ENCODE measurements around the gene MAPK11. TPM values are rescaled to one million over a fixed set of nuclear protein-coding genes. Genes with fewer than 3 reads are reported as not detected.

MAPK11 gene
- total and polyA plus RNA-seq, 8 donors, result 0.29 to 13.6 (median 8.9) TPM; not detected in 1

DNA sequence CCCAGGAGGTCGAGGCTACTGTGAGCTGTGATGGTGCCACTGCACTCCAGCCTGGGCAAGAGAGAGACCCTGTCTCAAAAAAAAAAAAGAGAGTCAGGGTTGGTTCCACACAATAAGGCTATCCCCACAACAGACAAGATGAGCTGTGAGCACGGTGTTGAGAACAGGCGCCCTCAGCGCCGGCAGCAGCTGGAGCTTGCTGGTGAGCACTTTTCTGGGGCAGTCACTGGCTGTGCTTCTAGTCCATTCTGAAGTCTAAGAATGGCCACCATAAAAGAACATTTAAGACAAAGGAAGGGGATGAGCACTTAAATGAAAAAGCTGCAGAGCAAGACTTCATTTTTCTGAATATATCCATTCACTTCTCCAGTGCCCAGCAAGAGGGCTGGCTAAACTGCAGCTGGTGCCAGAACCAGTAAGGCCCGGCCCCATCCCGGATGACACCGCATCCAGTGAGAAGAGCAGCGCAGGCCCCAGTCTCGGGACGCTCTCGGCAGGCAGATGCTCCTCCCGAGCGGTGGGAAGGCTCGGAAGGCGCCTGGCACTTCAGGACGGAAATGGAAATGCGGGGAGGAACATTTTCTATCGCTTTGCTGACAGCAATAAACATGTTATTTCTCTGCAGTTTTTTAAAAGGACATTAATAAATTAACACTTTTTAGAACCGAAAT, 37.6 kb downstream of the MAPK11 start:
- no peak for TF ChIP-seq POLR2AphosphoS5 (IDR thresholded peaks at IDR 0.05)
- TF ChIP-seq, protein P1, sequence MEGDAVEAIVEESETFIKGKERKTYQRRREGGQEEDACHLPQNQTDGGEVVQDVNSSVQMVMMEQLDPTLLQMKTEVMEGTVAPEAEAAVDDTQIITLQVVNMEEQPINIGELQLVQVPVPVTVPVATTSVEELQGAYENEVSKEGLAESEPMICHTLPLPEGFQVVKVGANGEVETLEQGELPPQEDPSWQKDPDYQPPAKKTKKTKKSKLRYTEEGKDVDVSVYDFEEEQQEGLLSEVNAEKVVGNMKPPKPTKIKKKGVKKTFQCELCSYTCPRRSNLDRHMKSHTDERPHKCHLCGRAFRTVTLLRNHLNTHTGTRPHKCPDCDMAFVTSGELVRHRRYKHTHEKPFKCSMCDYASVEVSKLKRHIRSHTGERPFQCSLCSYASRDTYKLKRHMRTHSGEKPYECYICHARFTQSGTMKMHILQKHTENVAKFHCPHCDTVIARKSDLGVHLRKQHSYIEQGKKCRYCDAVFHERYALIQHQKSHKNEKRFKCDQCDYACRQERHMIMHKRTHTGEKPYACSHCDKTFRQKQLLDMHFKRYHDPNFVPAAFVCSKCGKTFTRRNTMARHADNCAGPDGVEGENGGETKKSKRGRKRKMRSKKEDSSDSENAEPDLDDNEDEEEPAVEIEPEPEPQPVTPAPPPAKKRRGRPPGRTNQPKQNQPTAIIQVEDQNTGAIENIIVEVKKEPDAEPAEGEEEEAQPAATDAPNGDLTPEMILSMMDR (IDR thresholded peaks at IDR 0.05), result no peak
- TF ChIP-seq POLR2A (IDR thresholded peaks at IDR 0.05), result no peak
- no peak for TF ChIP-seq EP300 (IDR thresholded peaks at IDR 0.05)
- Histone ChIP-seq H3K4me3 (no peak overlapping the region), H3K36me3 (peaks cover 20 to 86% (median 76%) of the 10 kb centered on the region in 4 donors), H3K27me3 (no peaks in the 10 kb centered on the region), H3K4me1 (peaks cover 0 to 7% (median 0%) of the 10 kb centered on the region in 4 donors), H3K9me3 (no peaks in the 10 kb centered on the region), H3K27ac (no peak overlapping the region)
- no peak for DNase-seq
- intact Hi-C loops (cut with DNase I; ENCODE audit: low total_unique reads), result no loop called here
- WGBS, 5 donors, result 89 to 96% (median 94%) methylated on average over 20 of the region's 20 CpGs

DNA sequence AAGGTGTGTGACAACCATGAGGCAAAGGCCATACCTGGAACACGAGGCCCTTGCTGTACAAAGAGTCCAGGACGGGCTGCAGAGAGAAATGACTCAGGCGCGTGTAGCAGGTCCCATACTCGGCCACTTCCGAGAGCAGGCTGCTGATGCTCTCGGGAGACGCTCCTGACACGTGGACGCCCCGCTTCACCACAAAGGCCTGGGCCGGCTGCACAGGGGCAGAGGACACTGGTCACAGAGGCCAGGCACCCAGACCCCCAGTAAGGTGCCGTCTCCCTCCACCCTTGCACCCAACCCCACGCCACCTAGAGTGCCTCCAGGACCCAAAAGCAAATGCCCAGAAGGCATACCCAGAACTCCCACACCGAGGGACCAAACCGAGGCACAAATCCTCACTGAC, 40.8 kb downstream of the MAPK11 start:
- no peak overlapping the region for H3K4me3 ChIP-seq
- no peaks in the 10 kb centered on the region for H3K4me1 ChIP-seq
- no peak for DNase-seq
- H3K9me3 ChIP-seq, result no peaks in the 10 kb centered on the region
- no peak overlapping the region for H3K27ac ChIP-seq
- TF ChIP-seq EP300 (IDR thresholded peaks at IDR 0.05) (no peak), POLR2AphosphoS5 (IDR thresholded peaks at IDR 0.05) (no peak), POLR2A (IDR thresholded peaks at IDR 0.05) (no peak)
- TF ChIP-seq, protein P1 (IDR thresholded peaks at IDR 0.05), result no peak
- H3K36me3 ChIP-seq, result peaks cover 47 to 93% (median 88%) of the 10 kb centered on the region in 4 donors
- 87 to 96% (median 95%) methylated on average over 13 to 16 of the region's 16 CpGs for WGBS, 5 donors
- H3K27me3 ChIP-seq, result no peaks in the 10 kb centered on the region
- intact Hi-C loops (cut with DNase I; ENCODE audit: low total_unique reads), result no loop called here

DNA sequence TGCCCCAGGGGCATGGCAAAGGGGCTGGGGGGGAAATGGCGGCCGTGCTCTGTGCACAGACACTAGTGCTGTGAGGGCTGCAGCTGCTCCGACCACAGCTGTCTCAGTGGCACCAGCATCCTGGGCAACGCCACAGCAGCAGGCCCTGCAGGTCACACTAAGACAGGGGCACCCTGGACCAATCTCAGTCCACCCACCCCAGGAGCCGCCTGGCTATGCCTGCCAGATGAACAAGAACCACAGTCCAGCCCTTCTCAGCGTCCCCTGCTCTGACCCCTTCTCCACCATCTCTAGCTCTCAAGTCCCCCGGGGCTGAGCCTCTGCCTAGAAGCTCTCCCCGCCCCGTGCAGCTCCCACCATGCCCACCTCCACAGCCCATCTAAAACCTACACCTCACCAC, 41.8 kb downstream of the MAPK11 start:
- intact Hi-C loops (cut with DNase I; ENCODE audit: low total_unique reads), result no loop called here
- Histone ChIP-seq H3K36me3 (peaks cover 56 to 97% (median 95%) of the 10 kb centered on the region in 4 donors), H3K27me3 (no peaks in the 10 kb centered on the region), H3K27ac (no peak overlapping the region), H3K9me3 (no peaks in the 10 kb centered on the region), H3K4me1 (no peaks in the 10 kb centered on the region), H3K4me3 (no peak overlapping the region)
- WGBS, 5 donors, result 94 to 100% (median 98%) methylated on average over 4 to 9 of the region's 9 CpGs
- DNase-seq, result no peak
- TF ChIP-seq EP300 (IDR thresholded peaks at IDR 0.05) (no peak), POLR2A (IDR thresholded peaks at IDR 0.05) (no peak), POLR2AphosphoS5 (IDR thresholded peaks at IDR 0.05) (no peak)
- TF ChIP-seq, protein P1 (IDR thresholded peaks at IDR 0.05), result no peak

DNA sequence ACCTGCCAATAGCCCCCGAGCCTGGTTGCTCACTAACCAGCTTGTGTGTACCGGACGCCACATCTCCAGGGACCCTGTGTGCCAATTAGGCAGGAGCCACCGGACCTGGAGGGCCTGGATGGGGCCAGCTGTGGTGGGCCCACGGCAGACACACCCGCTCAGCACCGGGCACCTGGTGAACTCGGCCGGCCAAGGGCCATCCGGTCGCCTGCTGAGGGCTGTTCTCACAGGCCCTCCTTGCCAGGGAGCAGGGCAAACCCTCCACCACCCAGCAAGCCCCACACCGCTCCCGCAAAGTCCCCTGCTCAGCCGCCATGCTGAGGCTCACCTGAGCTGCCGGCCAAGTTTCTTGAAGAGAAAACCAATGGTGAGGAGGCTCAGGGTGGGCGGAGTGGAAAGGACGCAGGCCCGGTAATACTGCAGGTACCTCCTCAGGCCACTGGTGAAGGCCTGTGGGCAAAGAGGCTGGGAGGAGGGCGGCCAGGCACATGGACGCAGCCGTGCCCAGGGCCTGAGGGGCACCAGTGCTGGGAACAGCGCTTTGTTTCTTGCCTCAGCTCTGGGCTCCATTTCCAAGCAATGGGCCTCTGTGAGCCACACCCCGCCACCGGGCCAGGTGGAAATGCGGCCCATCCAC, 42.5 kb downstream of the MAPK11 start:
- intact Hi-C loops (cut with DNase I; ENCODE audit: low total_unique reads), result no loop called here
- no peak for TF ChIP-seq EP300 (IDR thresholded peaks at IDR 0.05)
- TF ChIP-seq POLR2A (IDR thresholded peaks at IDR 0.05), result no peak
- no peak for TF ChIP-seq POLR2AphosphoS5 (IDR thresholded peaks at IDR 0.05)
- TF ChIP-seq, protein P1 (IDR thresholded peaks at IDR 0.05), result no peak
- peaks cover 60 to 97% (median 95%) of the 10 kb centered on the region in 4 donors for H3K36me3 ChIP-seq
- H3K27ac ChIP-seq, result no peak overlapping the region
- DNase-seq, result no peak
- no peaks in the 10 kb centered on the region for H3K4me1 ChIP-seq
- H3K4me3 ChIP-seq, result no peak overlapping the region
- H3K9me3 ChIP-seq, result no peaks in the 10 kb centered on the region
- no peaks in the 10 kb centered on the region for H3K27me3 ChIP-seq
- WGBS, 5 donors, result 88 to 94% (median 94%) methylated on average over 12 to 25 of the region's 25 CpGs
